NCI-H345 treated with DMSO at 0.1 percent for 48 hours (cell line): ENCODE measurements around the gene ORC3.
A peak's percentile ranks its signal among the peaks of the same experiment; 100 is the strongest.
"Not testable (repeated sequence)": the region's sequence is repeated elsewhere in the genome, so short reads cannot be mapped to it uniquely, and the experiment has no call there.

Source experiments
- DNase-seq: peaks from one replicate; lab custom pipeline; 2025; ENCODE audit not compliant: unreplicated experiment; lab: John Stamatoyannopoulos, UW

ORC3 gene

GRCh38 chr6:87658516-87658915 lies 68.6 kb downstream of the ORC3 start:
- no peak for DNase-seq

DNA sequence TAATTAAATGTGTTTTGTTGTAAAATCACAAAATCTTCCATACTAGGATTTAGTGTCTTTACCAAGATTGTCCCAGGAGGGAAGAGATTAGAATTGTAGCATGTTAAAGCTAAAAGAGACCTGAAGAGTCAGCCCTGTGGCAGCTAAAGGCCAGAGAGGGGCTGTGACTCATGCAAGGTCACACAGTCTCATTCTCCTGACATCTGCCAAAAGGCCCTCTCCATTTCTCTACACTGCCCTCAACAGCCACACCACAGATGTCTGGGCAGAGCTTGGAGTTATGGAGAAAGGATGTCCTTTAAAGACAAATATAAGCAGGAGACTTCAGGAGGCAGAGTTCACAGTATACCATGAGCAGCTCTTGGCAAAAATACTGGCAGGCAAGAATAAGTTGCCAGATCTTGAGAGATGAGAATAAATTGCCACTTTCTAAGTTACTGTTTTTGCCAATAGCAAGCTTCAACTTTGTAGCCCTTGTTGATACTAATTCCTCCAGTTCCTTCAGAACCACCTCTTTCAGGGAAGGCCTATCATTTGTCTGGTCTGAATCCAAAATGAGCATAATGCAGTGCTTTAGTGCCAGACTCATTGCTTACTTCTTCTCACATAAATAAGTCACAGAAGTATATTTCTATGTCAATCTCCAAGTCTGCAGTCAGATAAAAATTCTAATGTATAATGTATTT lies 70.4 kb downstream of the ORC3 start:
- DNase-seq: no peak

GRCh38 chr6:87661016-87661415 lies 71.1 kb downstream of the ORC3 start:
- no peak for DNase-seq

DNA sequence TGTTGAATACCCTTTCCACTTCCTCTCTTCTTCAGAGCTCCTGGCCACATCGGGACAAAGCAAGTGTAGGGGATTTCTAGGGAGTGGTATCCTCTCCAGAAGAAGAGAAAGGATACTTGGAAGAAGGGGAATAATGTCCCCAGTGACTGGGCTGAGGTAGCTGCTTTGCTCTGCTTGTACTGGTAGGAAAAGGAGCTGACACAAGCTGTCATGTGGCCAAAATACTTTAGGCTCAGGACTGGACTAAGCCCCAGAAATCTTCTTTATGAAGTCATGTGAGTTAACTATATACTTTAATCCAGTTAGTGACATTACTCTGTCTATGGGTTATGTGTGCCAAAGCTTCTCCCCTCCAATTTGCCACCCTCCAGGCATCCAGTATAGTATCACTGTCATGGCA lies 71.6 kb downstream of the ORC3 start:
- no peak for DNase-seq

DNA sequence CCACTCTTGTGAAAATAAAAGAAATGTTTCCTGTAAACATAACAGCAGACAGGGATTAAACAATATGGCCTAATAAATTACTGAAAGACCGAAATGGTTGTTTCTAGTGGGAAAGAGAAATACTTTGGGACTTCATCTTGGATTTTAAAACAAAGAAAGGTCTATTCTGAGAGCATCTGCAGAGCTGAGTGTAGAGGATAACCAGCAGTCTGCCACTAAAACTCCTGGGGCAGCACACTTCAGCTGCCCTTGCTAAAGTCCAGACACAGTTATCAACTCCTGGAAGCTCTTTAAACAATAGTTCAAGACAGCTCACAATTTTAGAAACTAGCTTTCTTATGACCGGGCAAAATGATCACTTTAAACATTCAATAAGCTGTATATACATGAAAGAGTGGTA lies 73.5 kb downstream of the ORC3 start:
- no peak for DNase-seq

DNA sequence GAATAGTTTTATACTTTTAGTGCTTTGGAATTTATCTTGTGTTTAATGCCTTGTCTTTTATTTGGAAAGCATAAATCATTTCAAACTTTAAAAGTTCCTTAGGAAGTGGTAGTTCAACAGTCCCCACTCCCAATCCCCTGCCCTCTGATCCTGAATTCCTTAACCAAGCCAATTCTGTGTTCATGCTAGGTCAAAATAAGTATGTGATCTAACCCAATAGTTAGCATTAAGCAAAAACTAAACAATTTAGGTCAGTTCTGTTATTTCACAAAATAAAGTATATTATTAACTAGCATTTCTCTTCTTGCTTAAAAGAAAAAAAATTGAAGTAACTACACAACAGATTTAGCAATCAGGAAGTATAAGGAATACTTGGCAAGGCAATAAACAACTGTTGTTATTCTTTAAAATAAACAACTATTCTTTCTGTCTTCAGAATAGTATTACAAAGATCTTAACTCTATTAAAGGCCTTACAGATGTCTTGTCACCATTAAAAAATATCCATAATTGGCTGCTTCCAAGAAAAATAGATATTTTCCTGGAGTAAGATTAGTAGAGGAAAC lies 75.1 kb downstream of the ORC3 start:
- no peak for DNase-seq

GRCh38 chr6:87667032-87667431 lies 77.1 kb downstream of the ORC3 start:
- no peak for DNase-seq

GRCh38 chr6:87668013-87668412 lies 78.1 kb downstream of the ORC3 start:
- no peak for DNase-seq

DNA sequence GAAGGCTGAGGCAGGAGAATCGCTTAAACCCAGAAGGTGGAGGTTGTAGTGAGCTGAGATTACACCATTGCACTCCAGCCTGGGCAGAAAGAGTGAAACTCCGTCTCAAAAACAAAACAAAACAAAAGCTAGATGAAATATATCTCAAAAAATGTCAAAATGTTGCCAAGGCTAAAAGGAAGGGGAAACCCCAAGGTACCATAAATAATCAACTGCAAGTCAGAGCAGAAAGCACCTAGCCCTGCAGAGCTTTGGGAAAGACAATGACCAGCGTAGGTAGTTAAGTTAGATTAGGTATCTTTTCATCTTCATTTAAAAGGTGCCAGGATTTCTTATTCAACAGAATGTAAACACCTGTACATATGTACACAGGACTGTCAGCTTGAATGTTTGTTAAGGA lies 79.1 kb downstream of the ORC3 start:
- DNase-seq: no peak

- no peak for DNase-seq
Observed at GRCh38 chr6:87670707-87671106, 80.8 kb downstream of the ORC3 start.

DNA sequence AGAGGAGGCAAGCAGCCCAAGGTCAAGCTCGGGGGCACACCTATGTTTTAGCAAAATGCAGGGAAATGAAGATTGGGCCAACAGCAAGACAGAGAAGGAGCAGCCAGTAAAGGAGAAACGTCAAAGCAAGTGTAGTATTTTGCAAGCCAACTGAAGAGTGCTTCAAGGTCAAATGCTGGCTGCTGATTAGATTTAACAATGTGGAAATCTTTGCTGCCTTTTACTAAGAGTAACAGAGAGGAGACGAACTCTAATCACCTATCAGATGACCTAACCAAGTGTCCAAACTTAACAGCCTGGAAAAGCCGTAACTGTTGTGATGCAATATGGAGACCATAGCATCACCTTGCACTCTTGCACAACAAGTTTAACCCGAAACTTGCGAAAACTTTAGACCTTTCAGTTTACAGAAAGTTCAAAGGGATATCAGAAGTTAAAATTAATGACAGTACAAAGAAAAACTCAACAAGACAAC lies 81.7 kb downstream of the ORC3 start:
- no peak for DNase-seq

DNA sequence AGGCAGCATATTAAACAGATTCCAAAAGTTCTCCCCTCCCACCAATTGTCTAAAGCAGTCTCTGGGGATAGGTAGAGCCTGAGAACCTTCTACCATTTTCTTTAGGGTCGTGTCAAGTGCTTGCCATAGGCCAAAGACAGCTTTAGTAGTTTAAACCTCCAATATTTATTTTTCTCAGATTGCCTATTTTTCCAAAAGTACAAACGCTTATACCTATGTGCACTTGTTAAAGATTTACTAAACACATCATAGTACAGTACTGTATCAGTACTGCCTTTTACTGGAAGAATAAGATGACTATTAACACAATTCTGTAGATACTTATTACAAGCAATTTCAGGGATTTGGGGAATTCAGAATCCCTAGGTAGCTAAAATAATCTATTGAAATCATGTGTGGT lies 82.7 kb downstream of the ORC3 start:
- no peak for DNase-seq

GRCh38 chr6:87673237-87673636 lies 83.3 kb downstream of the ORC3 start:
- DNase-seq: no peak

- no peak for DNase-seq
Observed at GRCh38 chr6:87674290-87674689, 84.4 kb downstream of the ORC3 start.

GRCh38 chr6:87675004-87675681 lies 85.2 kb downstream of the ORC3 start:
- peak; percentile 40 for DNase-seq

DNA sequence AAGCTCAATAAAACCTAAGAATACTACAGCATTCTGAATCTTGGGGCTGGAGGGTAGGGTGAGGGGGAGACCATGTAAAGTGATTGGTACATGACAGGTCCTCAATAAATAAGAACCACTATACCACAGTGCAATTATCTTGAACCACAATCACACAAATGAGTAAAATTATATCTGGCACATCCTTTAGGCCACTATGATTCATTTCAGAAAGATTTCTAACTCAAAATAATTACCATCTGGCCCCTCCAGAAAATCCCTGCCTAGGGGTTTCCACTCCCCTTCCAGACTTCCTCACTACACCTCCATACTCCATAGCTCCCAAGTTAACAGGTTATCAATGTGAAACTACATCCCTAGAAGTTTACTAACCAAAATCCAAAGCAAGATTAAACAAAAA lies 92.4 kb downstream of the ORC3 start:
- DNase-seq: no peak

- no peak for DNase-seq
Observed at GRCh38 chr6:87683890-87684289, 94.0 kb downstream of the ORC3 start.

DNA sequence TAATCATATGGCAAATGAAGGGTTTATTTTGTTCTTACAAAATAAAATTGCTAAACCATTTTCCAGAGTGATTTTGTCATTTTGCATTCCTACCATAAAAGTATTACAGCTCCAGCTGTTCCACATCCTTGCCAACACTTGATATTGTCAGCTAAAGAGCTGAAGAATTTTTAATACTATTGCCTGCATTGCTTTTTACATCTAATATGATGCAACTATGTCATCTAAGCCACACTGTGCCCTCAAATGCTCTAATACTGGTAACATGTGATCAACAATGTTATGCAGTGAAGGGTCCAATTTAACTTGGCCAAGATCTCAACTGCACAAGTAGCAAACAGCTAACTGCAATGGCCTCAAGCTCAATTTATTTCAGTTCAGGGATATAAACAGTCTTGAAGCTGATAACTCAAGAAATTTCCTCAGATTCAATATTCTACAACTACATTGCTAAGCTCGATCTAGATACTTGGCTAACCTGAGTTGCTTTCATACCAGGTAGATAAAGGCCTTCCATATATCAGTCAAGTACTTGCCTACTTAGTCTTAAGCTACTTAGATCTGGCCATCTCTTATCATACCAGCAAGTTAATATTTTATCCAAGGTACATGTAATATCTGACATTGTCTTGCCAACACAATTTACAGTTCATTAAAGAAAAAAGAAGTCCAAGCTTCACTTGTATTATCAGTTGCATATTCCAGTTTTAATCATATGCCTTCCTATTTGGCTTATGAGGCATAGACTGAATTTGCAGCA lies 95.1 kb downstream of the ORC3 start:
- DNase-seq: no peak

DNA sequence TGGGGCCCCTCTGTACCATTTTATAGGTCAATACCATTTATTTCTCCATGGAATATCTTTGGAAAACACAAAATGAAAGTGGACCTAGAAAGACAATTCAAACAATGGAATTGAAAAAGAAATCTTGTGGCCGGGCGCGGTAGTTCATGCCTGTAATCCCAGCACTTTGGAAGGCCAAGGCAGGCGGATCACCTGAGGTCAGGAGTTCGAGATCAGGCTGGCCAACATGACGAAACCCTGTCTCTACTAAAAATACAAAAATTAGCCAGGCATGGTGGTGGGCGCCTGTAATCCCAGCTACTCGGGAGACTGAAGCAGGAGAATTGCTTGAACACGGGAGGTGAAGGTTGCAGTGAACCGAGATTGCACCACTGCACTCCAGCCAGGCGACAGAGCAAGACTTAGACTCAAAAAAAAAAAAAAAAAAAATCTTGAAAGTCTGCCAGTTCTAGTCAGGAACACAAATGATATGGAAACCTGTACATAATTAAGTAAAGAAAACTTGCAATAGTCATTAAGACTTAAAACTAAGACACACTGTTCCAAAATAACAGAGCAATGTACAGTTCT lies 96.8 kb downstream of the ORC3 start:
- DNase-seq: not testable (repeated sequence)

- DNase-seq: no peak
Observed at GRCh38 chr6:87687296-87687695, 97.4 kb downstream of the ORC3 start.

- DNase-seq: not testable (repeated sequence)
Observed at GRCh38 chr6:87687893-87688292, 98.0 kb downstream of the ORC3 start.
